IMR-90 (cell line): ENCODE results near the gene CRIP1. TPM values are rescaled to one million over a fixed set of nuclear protein-coding genes. Genes with fewer than 3 reads are reported as not detected.

Experiments
- ATAC-seq: fragments of 200-7000 bp; cut with Tn5 transposase; 2 replicates; pipeline ENCODE4 v1.9.1; 2020; ENCODE audit warnings: low read depth, mild to moderate bottlenecking, moderate library complexity
- BruUV-seq: library from RNA; stranded (reverse); fragments of 400-500 nt; replicated peaks from 2 replicates; lab custom pipeline; 2021; lab: Mats Ljungman, UMichigan
- CTCF ChIA-PET: fragments of 300-600 bp; formaldehyde crosslinking; extraction: SDS; loops from one replicate; lab custom pipeline; 2021; ENCODE audit warnings: antibody characterized with exemption; lab: Yijun Ruan, JAX
- POLR2A ChIA-PET: fragments of 300-600 bp; sonication (Branson Sonifier 250); formaldehyde crosslinking; loops from one replicate; lab custom pipeline; 2022; ENCODE audit warnings: antibody characterized with exemption; ENCODE audit not compliant: unreplicated experiment; lab: Charles Lee
- DNase-seq: peaks from one replicate; pipeline ENCODE4 v3.0.0; 2013
- H2AFZ ChIP-seq: replicated peaks from 2 replicates; pipeline ENCODE3; 2013; ENCODE audit warnings: low read length, mild to moderate bottlenecking; ENCODE audit not compliant: poor library complexity
- H2AK5ac ChIP-seq: 2 replicates; pipeline ENCODE4 v1.6.1; 2013; ENCODE audit warnings: low read depth, low read length, inconsistent platforms
- H2AK9ac ChIP-seq: replicated peaks from 2 replicates; pipeline ENCODE3; 2013; ENCODE audit warnings: mild to moderate bottlenecking, low read depth, low read length, moderate library complexity; ENCODE audit not compliant: poor library complexity
- H2BK120ac ChIP-seq: 2 replicates; pipeline ENCODE4 v1.6.1; 2013; ENCODE audit warnings: low read depth, low read length, inconsistent platforms
- H2BK15ac ChIP-seq: 3 replicates; pipeline ENCODE4 v1.6.1; 2013; ENCODE audit warnings: low read depth, low read length, inconsistent platforms
- H2BK20ac ChIP-seq: 2 replicates; pipeline ENCODE4 v1.6.1; 2013; ENCODE audit warnings: low read depth, mild to moderate bottlenecking, inconsistent platforms, low read length, moderate library complexity
- H2BK5ac ChIP-seq: 2 replicates; pipeline ENCODE4 v1.6.1; 2013; ENCODE audit warnings: mild to moderate bottlenecking, low read depth, low read length, inconsistent platforms; ENCODE audit not compliant: poor library complexity, severe bottlenecking
- H3K14ac ChIP-seq: replicated peaks from 2 replicates; pipeline ENCODE4 v1.6.1; 2013; ENCODE audit warnings: low read depth, low read length, inconsistent platforms
- H3K18ac ChIP-seq: 2 replicates; pipeline ENCODE4 v1.6.1; 2013; ENCODE audit warnings: low read depth, low read length, control low read depth
- H3K23ac ChIP-seq: 2 replicates; pipeline ENCODE4 v1.6.1; 2013; ENCODE audit warnings: low read depth, low read length, inconsistent platforms
- H3K27ac ChIP-seq: 2 replicates; pipeline ENCODE4 v1.5.1; 2013; ENCODE audit warnings: mild to moderate bottlenecking, control low read depth, low read length; ENCODE audit not compliant: insufficient read depth
- H3K27me3 ChIP-seq: 2 replicates; pipeline ENCODE4 v1.6.1; 2013; ENCODE audit warnings: low read length; ENCODE audit not compliant: control insufficient read depth, insufficient read depth
- H3K36me3 ChIP-seq: 2 replicates; pipeline ENCODE4 v1.6.1; 2013; ENCODE audit warnings: low read length, mixed read lengths; ENCODE audit not compliant: control insufficient read depth, insufficient read depth
- H3K4ac ChIP-seq: 2 replicates; pipeline ENCODE4 v1.6.1; 2013; ENCODE audit warnings: low read depth, low read length, inconsistent platforms
- H3K4me1 ChIP-seq: 2 replicates; pipeline ENCODE4 v1.6.1; 2013; ENCODE audit warnings: low read length, mixed read lengths; ENCODE audit not compliant: control insufficient read depth, insufficient read depth
- H3K4me2 ChIP-seq: 2 replicates; pipeline ENCODE4 v1.6.1; 2013; ENCODE audit warnings: low read depth, mild to moderate bottlenecking, control low read depth, low read length, moderate library complexity
- H3K4me3 ChIP-seq: 2 replicates; pipeline ENCODE4 v1.5.1; 2013; ENCODE audit warnings: low read depth, mild to moderate bottlenecking, control low read depth, low read length, moderate library complexity; ENCODE audit not compliant: insufficient read depth
- H3K56ac ChIP-seq: 2 replicates; pipeline ENCODE4 v1.6.1; 2013; ENCODE audit warnings: low read length, inconsistent platforms; ENCODE audit not compliant: insufficient read depth; ENCODE audit errors: extremely low read depth
- H3K79me1 ChIP-seq, 2 experiments: 2 replicates each; pipeline ENCODE4 v1.6.1; 2013; ENCODE audit warnings: low read length in 2 of 2, inconsistent platforms in 1 of 2, low read depth in 1 of 2
- H3K9ac ChIP-seq: 2 replicates; pipeline ENCODE4 v1.6.1; 2013; ENCODE audit warnings: low read depth, low read length, control low read depth
- H3K9me1 ChIP-seq: 2 replicates; pipeline ENCODE4 v1.6.1; 2013; ENCODE audit warnings: low read length, inconsistent platforms; ENCODE audit not compliant: insufficient read depth
- H3K9me3 ChIP-seq: 2 replicates; pipeline ENCODE4 v1.6.1; 2013; ENCODE audit warnings: low read length; ENCODE audit not compliant: control insufficient read depth, insufficient read depth
- H4K20me1 ChIP-seq: 2 replicates; pipeline ENCODE4 v1.6.1; 2013; ENCODE audit warnings: low read length, inconsistent platforms; ENCODE audit not compliant: insufficient read depth
- H4K5ac ChIP-seq: 2 replicates; pipeline ENCODE4 v1.6.1; 2013; ENCODE audit warnings: mild to moderate bottlenecking, low read depth, low read length, control low read depth
- H4K8ac ChIP-seq, 2 experiments: 2 replicates each; pipeline ENCODE4 v1.6.1; 2013; ENCODE audit warnings: low read depth in 2 of 2, low read length in 2 of 2, control low read depth in 1 of 2, inconsistent platforms in 1 of 2
- H4K91ac ChIP-seq: 2 replicates; pipeline ENCODE4 v1.6.1; 2013; ENCODE audit warnings: low read depth, low read length, inconsistent platforms; ENCODE audit not compliant: insufficient read depth
- RAD21 ChIP-seq: IDR thresholded peaks from 2 replicates; pipeline ENCODE4 v1.6.1; 2012; ENCODE audit warnings: low read length, improper control_type of control experiment
- USF2 ChIP-seq: fragments of 150-350 bp; IDR thresholded peaks from 2 replicates; pipeline ENCODE4 v1.6.1; 2017; ENCODE audit warnings: mild to moderate bottlenecking, antibody characterized with exemption, low read length, low read depth
- WGBS, 2 experiments: methylation state at CpG; one replicate each; pipeline versions ENCODE4 v1.1.5 to v1.1.7; 2013; ENCODE audit warnings: missing lambda C conversion rate in 2 of 2; ENCODE audit not compliant: insufficient read length in 1 of 2; ENCODE audit errors: extremely low coverage in 2 of 2; 5-methylcytosine and 5-hydroxymethylcytosine counted together
- dilution Hi-C: fragments of 300-500 bp; cut with HindIII; formaldehyde crosslinking; loops from one replicate; pipeline ENCODE4 v1.14.3; 2018; ENCODE audit warnings: low sequenced_read_pairs; ENCODE audit not compliant: unreplicated experiment
- in situ Hi-C: fragments of 300-500 bp; cut with MboI; formaldehyde crosslinking; loops from 3 replicates; pipeline ENCODE4 v1.14.3; 2019; ENCODE audit warnings: low sequenced_read_pairs, inconsistent platforms, mixed read lengths
- intact Hi-C: fragments of 100-400 bp; cut with micrococcal nuclease; formaldehyde crosslinking; loops from 2 replicates; pipeline ENCODE4 v1.10.0; 2022
- polyA plus RNA-seq, 3 experiments: library from polyadenylated mRNA; depleted of rRNA; stranded (reverse); fragments of >200 nt; gene quantifications; 2 replicates each; pipeline ENCODE4 v1.2.3, GENCODE V29; 2012; ENCODE audit warnings: low replicate concordance in 1 of 3
- total RNA-seq: library from RNA; depleted of rRNA; stranded (reverse); fragments of >200 nt; gene quantifications from 2 replicates; pipeline ENCODE4 v1.2.3, GENCODE V29; 2012

The CRIP1 gene
- total and polyA plus RNA-seq, 2 of the 4 experiments (the other 2 are of a cell fraction): 0.21 TPM; not detected in 1

GRCh38 chr14:105439710-105440553 lies 46.8 kb upstream of the CRIP1 start (continued):
- TF ChIP-seq RAD21: no peak

DNA sequence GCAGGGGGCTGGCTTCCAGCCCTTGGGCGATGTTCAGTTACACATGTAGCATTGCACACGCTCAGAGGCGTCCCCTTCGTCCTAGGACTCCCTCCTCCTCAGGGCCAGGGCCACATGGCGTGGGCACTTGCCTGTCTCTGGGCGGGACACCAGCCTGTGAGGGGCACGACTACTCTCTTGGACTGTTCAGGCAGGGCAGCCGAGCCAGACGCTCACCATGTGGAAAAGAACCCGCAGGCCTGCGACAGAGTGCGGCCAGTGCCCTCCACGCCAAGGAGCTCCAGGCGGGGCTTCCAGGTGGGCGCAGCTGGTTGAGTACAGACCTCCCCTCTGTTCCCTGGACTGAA lies 46.2 kb upstream of the CRIP1 start:
- no peaks in the 10 kb centered on the region for H3K9me3 ChIP-seq
- no peak overlapping the region for H2BK120ac ChIP-seq
- in situ Hi-C loops (no loop called here), intact Hi-C loops (no loop called here), dilution Hi-C loops (no loop called here)
- no peak overlapping the region for H2BK20ac ChIP-seq
- H3K27me3 ChIP-seq: no peaks in the 10 kb centered on the region
- H2AK9ac ChIP-seq: no peak overlapping the region
- H3K14ac ChIP-seq: no peak overlapping the region
- peaks cover 17% of the 10 kb centered on the region for H3K36me3 ChIP-seq
- DNase-seq (no peak), ATAC-seq (no peak)
- TF ChIP-seq USF2: no peak
- H2BK15ac ChIP-seq: no peak overlapping the region
- WGBS, 2 experiments: 100% methylated on average over 5 of the region's 15 CpGs; no CpG with 5 or more reads in 1 of the 2 experiments
- no peak overlapping the region for H3K23ac ChIP-seq
- H3K4me3 ChIP-seq: no peak overlapping the region
- no peak overlapping the region for H2AK5ac ChIP-seq
- no peak overlapping the region for H2BK5ac ChIP-seq
- no peak overlapping the region for H3K56ac ChIP-seq
- no TSS peak for BruUV-seq
- no peaks in the 10 kb centered on the region for H3K9me1 ChIP-seq
- H3K27ac ChIP-seq: no peak overlapping the region
- ChIA-PET CTCF (no interaction called here), POLR2A (no interaction called here)
- no peak overlapping the region for H4K5ac ChIP-seq
- no peak overlapping the region for H2AFZ ChIP-seq
- peaks cover 60% of the 10 kb centered on the region for H4K20me1 ChIP-seq
- no peaks in the 10 kb centered on the region for H3K4me1 ChIP-seq
- no peak overlapping the region for H4K91ac ChIP-seq
- no peak overlapping the region for H4K8ac ChIP-seq
- no peak overlapping the region for H3K9ac ChIP-seq
- peaks cover 12 to 58% of the 10 kb centered on the region in 2 experiments for H3K79me1 ChIP-seq
- no peak overlapping the region for H3K18ac ChIP-seq
- H3K4me2 ChIP-seq: no peak overlapping the region
- H3K4ac ChIP-seq: no peak overlapping the region
